MV-4-11 (cell line): ENCODE data around the gene SNORC.

Experiments
- DNase-seq: peaks from one replicate; lab custom pipeline; 2025; lab: John Stamatoyannopoulos, UW

The SNORC gene

DNA sequence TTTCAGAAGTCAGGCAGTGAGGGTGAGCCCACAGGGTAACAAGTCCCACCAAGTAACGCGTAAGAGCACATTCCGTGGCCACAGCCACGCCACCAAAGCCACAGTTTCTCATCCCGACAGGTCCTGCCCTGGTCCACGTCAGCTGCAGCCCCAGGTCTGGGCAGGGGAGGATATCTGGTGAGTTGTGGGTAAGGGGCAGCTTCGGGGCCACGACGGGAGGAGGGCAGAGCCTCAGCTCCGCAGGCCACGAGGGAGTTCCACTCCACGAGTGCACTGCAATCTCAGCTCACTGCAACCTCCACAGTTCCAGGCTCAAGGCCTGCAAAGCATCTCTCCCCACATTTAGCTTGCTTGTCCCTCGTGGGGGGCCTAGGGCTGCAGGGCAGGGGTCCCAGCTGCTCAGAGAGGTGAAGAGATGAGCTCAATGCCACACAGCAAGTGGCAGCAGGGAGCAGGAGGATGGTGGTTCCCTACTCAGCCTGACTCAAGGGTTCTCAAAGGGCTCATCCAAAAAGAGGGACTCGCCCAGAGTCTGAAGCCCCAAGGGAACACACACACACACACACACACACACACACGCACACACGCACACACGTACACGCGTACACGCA is 12.5 kb downstream of the SNORC start:
- DNase-seq = no peak

DNA sequence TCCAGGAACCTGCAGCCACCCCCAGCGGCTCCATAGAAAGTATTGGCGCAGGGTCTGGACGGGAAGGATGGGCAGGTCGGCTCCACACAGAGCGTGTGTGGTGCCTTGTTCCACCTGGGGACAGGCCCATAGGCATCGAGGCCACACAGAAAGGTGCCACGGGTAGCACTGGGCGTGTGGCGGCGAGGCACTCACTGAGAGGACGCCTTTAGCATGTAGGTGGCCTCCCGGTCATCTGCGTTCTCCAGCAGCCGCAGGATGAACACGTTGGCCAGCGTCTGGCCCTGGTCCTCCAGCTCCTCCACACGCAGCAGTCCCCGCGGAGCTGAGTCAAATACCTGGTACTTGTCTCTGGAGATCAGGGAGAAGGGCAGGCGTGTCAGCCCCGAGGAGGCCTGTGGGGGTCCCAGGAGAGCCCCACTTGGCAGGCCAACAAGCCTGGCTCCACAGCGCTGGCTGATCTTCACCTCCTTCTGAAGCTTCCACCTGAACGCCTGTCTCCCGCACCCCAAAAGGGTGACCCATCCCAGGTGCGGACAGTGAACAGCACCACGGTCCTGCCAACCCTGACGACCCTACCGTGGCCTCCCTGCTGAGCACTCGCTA is 13.2 kb downstream of the SNORC start:
- no peak for DNase-seq

DNA sequence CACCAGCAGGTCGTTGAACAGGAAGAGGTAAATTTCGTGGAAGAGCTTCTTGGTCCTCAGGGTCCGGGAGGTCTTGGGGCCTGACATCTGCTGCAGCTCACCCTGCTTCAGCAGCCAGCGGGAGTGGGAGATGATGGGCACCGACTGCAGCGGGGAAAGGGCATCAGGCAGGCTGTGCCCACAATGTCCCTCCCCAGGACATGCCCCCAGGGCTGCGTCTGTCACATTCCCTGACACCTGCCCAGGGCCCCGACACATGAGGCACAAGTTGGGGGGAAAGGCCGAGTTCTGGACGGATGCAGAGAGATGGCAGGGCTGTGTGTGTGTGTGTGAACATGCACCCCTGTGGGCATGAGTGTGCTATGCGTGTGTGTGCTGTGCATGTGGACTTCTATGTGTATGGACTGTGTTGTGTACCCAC is 13.9 kb downstream of the SNORC start:
- DNase-seq = no peak

DNA sequence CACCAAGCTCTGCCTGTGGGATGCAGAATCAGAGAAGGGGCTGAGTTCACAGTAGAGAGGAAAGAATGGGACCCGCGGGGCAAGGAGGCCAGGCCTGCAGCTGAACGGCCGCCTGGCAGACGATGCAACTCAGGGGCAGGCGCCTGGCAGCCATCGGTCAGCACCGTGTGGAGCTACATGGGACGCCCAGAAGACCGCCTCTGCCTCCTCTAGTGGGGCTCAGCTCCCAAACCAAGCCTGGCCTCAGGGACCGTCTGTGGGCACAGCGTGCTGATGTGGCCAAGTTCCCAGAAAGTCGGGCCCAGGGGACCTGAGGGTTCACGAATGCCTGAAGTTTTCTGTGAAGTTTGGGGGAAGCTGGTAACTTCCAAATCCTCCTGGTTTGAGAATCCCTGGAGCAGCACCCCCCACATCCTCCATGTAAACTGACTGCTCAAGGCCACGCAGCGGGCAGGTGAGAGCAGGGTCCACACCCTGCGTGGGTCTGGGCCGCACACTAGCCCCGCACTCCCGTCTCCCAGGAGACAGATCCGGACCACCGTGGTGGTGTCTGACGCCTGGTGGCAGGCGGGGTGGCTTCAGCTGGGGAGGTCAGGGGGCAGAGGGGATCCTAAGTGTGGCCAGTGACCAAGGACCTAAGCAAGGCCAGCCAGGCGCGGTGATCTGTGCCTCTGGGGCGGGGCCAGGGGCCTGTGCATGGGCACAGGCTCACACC is 14.6 kb downstream of the SNORC start:
- no peak for DNase-seq

DNA sequence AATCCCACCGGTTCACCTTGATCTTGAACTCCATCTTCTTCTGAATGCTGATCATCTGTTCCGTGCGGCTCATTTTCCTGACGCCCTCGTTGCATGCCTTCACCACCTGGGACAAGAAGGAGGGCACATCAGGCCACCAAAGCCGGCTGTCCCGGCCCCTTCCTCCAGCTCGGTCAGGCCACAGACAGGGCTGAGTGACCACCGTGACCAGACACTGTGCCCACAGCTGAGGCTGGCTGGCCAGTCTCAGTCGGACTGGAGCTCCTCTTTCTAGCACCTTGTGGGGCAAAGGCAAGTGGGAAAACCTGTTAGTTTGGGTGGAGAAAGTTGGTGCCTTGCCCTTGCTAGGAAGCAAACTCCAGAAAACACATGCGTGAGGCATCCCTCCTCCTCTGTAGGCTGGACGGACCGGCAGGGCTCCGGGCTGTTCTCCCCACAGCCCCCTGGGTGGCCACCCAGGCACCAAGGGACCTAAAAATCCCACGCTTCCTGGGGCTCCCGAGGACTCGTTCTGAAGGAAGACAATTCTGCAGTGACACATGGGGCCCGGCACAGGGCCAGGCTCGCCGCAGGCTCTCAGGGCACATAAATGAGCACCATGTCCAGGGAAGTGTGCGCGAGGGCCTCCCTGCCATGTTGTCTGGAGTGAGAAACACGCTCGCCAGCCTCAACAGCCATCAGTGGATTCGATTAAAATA is 15.3 kb downstream of the SNORC start:
- no peak for DNase-seq

DNA sequence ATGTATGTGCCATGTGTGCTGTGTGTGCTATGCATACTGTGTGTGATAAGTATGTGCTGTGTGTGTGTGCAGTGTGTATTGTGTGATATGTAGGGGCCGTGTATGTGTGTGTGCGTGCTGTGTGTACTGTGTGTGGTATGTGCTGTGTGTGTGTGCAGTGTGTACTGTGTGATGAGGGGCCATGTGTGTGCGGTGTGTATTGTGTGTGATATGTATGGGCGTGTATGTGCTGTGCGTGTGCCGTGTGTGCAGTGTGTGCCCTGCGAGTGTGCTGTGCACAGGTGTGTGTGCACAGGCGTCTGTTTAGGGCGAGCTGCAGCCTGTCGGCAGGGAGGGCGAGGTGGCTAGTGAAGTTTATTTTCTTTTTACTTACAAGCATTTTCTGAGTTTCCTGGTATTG is 16.1 kb downstream of the SNORC start:
- no peak for DNase-seq

DNA sequence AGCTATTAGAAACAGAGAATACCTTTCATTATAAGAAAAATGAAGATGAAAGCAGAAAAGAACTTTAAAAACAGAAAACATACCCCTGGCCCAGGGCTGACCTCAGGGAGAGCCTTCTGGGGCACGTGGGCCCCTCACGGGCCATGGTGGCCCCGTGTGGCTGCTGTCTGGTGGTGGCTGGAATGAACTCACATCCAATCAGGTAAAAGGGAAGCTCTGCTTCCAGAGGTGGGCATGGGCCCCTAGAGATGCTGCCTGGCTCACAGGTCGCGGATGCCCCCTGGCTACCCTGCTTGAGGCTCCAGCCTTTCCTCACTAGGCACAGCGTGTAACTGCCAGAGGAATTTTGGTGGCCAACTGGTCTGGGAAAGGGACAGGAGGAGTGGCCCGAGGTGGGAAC is 16.6 kb downstream of the SNORC start:
- no peak for DNase-seq

DNA sequence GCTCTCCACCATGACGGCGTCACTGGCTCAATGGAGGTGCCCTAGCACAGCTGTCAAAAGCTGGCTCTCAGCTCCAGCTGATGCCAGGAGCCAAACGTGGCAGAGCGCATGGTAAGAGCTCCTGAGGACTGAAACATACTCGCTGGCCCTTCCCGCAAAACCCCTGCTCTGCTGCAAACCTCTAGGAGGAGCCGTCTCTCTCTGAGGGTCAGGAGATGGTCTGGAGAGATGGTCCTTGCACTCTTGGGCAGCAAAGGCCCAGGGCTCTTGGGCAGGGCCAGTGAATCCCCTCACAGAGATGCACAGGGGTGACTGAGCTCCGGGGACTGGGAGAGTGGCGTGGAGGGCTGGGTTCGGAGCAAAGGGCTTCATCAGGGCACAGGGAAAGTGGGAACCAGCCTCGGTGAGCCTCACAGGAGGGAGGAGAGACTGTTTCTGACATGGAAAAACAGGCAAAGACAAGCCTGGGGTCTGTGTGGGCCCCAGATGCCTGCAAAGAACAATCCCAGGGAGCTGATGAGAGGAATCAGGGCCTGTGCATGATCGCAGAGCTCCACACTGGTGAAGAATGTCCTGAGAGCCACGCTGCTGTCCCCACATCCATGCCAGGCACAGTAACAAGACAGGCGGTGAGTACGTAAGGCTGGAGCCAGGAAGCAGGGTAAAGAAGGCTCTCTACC is 17.2 kb downstream of the SNORC start:
- DNase-seq = no peak

DNA sequence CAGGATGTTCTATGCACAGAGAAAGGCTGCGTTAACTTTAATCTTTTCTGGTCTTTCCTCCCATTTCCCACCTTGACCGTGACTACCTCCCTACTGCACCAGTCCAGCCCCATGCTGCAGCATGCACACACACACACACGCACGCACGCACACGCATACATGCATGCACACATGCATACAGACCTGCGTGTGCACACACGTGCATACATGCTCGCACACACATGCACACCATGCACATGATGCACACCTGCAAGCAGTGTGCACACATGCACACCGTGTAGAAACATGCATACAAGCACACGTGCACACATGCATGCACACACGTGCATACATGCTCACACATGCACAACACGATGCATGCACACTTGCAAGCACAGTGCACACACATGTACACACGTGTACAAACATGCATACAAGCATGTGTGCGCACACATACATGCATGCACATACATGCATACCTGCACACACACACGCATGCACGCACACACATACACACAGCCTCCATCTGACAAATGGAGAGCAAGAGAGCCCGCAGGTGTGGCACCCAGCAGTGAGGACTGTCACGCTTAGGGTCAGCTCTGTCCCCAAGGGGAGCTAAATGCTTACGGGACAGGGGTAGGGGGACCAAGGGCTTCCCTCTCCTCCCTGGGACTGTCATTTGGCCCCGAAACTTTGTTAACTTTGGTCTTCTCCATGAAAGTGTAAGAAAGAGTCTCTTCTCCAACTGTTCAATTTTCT is 18.2 kb downstream of the SNORC start:
- DNase-seq = no peak

DNA sequence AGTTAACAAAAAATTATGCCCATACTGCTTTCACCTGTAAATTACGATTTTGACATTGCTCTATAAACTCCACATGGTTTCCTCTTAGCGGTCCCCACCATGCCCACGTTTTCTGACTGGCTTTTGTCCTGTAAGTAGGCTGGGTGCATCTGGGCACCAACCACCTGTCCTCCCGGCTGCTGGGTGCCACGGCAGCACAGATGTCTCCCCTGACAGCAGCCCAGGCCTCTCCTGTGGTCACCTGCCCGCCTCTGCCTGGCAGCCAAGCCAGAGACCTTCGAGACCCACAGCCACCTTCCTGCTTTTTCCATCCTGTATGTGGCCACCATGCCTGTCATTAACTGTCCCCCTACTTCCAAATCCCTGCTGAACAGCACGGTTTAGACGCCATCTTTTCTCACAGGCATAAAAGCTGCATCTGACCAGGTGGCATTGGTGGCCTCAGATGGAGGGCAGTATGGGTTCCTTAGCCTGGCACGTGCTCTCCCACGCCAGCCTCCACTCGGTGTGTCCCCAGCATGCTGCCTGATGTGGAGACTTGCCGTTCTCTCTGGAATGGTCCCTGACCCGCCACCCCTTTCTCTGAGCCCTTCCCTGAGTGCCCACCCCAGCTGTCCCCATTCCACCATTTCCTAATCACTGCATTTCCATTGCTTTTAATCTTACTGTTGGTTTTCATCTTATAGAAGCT is 18.9 kb downstream of the SNORC start:
- no peak for DNase-seq

DNA sequence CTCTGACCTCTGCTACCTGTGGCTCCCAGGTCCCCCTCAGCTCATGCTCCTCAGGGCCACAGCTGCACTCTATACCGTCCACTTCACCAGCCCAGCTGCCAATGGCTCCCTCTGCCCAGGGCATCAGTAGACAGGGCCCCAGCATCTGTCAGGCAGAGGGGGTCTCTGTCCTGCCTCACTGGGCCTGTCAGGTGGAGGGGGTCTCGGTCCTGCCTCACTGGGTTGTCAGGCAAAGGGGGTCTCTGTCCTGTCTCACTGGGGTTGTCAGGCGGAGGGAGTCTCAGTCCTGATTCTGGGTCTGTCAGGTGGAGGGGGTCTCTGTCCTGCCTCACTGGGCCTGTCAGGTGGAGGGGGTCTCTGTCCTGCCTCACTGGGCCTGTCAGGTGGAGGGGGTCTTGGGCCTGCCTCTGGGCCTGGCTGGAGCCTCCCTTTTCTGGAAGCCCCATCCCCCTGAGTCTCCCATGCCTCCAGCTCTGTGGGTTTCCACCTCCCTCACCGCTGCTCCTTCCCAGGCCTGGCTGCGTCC is 19.9 kb downstream of the SNORC start:
- DNase-seq = no peak

DNA sequence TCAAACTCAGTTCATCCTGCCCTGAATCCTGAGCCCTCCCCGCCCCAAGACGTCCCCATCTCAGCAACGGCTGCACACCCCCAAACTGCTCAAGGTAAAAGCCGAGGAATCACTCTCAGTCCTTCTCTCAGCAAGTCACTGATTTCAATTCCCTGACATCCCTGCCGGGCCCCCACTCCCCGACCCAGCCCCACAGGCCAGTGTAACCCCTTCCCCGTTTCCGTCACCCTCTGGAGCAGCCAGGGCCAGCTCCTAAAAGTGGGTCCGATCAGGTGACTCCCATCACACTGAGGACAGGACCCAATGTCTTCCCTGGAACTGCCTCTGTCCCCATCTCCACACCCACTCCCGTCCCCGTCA is 20.5 kb downstream of the SNORC start:
- no peak for DNase-seq

DNA sequence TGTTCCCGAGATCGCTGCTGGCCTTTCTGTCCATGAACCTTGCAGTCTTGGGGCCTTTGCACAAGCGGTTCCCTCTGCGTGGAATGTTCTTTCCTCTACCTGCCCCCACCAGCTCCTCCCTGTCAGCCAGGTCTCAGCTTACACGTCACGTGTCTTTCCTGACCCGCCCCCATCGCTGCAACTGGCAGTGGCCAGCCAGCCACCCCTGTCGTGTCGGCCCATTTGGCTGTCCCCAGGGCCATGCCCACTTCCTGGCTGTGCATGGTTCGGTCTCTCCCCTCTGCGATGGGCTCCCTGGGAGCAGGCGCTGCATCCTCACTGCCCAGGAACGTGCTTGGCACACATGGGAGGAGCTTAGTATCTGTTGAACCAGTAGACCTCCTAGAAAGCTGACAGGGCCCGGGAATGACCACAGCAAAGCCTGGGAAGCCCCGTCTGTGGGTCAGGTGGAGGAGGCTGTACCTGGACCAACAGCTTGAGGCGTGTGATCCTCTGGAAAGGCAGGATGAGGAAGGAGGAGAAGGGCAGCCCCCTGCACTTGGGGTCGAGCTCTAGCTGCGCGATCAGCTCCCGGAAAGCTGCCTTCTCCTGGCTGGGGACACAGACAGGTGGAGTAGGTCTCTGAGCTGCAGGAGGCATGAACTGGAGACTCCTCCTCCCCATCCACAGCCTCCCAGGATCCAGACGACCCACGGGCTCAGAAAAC is 21.0 kb downstream of the SNORC start:
- no peak for DNase-seq

DNA sequence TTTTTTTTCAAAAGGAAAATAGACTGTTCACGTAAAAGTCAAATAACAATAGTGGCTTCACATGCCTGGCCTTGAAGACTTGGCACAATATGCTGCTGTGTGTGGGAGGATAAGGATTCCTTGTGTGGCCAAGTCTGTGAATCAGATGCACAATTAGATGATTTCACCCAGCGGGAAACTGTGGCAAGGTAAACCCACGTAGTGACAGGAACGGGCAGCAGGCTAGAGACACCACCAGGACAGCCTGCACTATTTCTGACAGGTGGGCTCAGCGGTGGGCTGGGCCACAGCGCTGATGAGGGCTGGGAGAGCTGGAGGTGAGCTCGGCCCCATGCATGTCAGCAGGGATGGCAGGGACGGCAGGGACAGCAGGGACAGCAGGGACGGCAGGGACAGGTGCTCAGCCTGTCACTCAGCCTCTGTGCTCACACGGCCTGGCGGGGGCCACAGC is 21.6 kb downstream of the SNORC start:
- DNase-seq = no peak

DNA sequence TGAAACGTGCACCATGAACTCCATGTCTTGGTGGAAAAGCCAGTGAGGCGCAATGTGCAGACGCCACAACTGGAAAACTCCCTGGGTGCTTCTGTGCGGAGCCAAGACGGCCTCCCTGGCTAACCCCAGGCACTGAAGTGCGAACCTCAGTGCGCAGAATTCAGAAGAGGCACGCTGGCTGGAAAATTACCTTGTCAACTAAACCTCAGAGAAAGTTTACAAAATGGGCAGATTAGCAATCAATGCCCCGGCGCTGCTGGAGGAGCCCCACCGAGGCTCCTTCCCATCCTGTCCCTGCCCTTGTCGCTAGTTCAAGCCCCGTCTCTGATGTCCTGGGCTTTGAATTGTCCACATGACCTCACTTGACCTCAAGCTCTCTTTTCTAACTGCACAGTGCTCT is 22.2 kb downstream of the SNORC start:
- DNase-seq = no peak

DNA sequence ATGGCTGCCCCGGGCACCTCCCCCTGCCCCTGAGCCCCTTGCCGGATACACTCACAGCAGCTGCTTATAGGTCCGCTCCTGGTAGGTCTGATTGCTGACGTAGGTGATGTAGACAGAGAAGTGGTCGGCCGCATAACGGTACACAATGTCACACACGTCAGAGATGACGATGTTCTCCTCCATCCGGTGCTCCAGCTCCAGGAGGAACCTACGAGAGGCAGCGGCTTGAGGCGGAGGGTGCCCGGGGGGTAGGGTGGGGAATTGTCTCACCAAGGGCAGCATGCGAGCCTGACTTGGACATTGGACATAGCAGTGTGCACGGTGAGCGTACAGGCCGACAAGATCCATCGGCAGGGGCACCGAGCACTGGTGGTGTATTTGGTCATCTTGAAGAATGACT is 22.8 kb downstream of the SNORC start:
- DNase-seq = no peak

DNA sequence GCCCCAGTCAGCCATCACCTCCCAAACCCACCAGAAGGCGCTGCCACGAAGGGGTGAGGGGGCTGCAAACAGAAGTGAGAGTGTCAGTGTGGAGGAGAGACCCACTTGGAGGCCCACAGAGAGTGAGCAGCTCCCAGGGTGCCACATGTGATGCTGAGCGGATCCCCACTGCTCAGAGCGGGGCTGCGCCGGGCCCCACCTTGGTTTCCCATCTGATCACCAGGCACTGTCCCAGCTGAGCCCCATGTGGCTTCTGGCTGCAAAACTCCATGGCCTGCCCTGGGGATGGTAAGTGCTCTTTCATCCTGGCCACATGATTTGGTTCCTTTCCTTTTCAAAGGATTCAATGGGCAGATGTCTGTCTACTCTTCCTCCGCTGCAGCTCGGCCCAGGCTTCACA is 23.8 kb downstream of the SNORC start:
- DNase-seq = no peak

DNA sequence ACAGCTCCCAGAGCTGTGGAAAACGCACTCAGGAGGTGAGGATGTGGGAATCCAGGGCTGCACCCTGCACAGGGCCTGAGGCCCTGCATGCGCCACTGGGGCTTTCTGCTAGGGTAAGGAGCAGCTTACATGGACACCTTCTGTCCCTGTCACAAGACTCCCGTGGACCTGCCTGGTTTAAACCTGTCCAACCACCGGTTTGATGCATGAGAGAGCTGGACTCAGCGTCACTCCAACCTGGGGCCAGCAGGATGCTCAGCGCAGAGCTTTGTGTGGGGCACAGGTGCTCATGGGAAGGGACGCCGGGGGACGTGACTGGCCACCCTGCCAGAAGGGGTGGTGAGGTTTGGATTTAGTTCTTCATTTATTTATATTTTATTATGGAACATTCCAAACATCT is 24.2 kb downstream of the SNORC start:
- DNase-seq = no peak

DNA sequence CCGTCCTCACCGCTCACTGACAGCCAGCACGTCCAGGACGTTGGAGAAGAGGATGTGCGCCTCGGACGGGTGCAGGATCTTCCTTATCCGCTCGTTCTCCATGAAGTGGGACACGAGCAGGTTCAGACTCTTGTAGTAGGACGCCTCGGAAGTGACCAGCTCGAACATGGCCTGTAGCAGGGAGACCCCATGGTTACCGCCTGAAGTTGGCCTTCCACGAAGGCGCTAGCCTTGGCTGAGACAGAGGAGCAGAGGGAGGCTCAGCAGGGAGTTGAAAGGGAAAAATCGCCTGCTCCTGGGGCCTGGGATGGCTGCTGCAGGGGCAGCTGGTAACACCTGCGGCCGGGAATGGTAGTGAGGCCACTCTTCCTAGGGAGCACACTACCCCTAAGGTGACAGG is 24.7 kb downstream of the SNORC start:
- DNase-seq = no peak

DNA sequence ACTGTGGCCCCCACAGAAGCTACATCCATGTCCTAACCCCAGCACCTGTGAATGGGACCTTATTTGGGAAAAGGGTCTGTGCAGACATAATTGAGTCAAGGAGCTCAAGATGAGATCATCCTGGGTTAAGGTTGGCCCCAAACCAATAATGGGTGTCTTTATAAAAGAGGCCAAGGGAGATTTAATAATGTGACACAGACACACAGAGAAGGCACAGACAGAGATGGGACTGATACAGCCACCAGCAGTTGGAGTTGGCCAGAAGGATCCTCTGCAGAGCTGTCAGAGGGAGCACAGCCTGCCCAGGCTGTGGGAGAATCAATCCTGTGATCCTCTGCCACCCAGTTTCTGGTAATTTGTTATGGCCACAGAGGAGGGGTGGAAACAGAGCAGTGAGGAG is 26.0 kb downstream of the SNORC start:
- DNase-seq = no peak
